GM21786 (cell line): ENCODE results near the gene SP4.

Experiments
- ATAC-seq: cut with Tn5 transposase; IDR thresholded peaks from one replicate; pipeline ENCODE4 v1.9.1; 2021; ENCODE audit not compliant: unreplicated experiment

SP4 gene

GRCh38 chr7:21427871-21428658 lies at the start of gene SP4:
Gene SP4, plus strand, starts transcription at chr7:21428083. Its CDS starts 169 bp downstream, at chr7:21428252.
- peak; percentile 62 for ATAC-seq

- ATAC-seq, result peak; percentile 87
Observed at GRCh38 chr7:21383227-21384220, 44.4 kb upstream of the SP4 start.

- ATAC-seq, result no peak
Observed at GRCh38 chr7:21393937-21394336, 33.9 kb upstream of the SP4 start.

GRCh38 chr7:21401944-21402343 lies 25.9 kb upstream of the SP4 start:
- ATAC-seq, result no peak

GRCh38 chr7:21407796-21408480 lies 19.9 kb upstream of the SP4 start:
- no peak for ATAC-seq

- no peak for ATAC-seq
Observed at GRCh38 chr7:21408481-21408820, 19.4 kb upstream of the SP4 start.

- ATAC-seq, result peak; percentile 36
Observed at GRCh38 chr7:21412410-21412851, 15.5 kb upstream of the SP4 start.

- no peak for ATAC-seq
Observed at GRCh38 chr7:21412957-21413356, 14.9 kb upstream of the SP4 start.

- ATAC-seq, result no peak
Observed at GRCh38 chr7:21413502-21413901, 14.4 kb upstream of the SP4 start.

GRCh38 chr7:21414795-21415393 lies 13.0 kb upstream of the SP4 start:
- no peak for ATAC-seq

- no peak for ATAC-seq
Observed at GRCh38 chr7:21417647-21418046, 10.2 kb upstream of the SP4 start.

- no peak for ATAC-seq
Observed at GRCh38 chr7:21422751-21423150, 5.1 kb upstream of the SP4 start.

GRCh38 chr7:21425290-21425689 lies 2.6 kb upstream of the SP4 start:
- no peak for ATAC-seq

GRCh38 chr7:21426286-21427181 lies 1.3 kb upstream of the SP4 start:
- ATAC-seq, result no peak

- ATAC-seq, result peak; percentile 73
Observed at GRCh38 chr7:21427182-21427870, 557 bp upstream of the SP4 start.

- ATAC-seq, result no peak
Observed at GRCh38 chr7:21428659-21428941, 717 bp downstream of the SP4 start.

GRCh38 chr7:21429021-21429420 lies 1.1 kb downstream of the SP4 start:
- ATAC-seq, result no peak

- no peak for ATAC-seq
Observed at GRCh38 chr7:21429786-21430574, 2.1 kb downstream of the SP4 start.

- no peak for ATAC-seq
Observed at GRCh38 chr7:21430575-21430954, 2.7 kb downstream of the SP4 start.
